C4-2B (cell line): ENCODE data around the gene CERS1.

Experiments
- CTCF ChIP-seq: fragments of 450-650 bp; conservative IDR thresholded peaks from 2 replicates; pipeline ENCODE4 v1.5.1; 2017; ENCODE audit warnings: mild to moderate bottlenecking
- ZFX ChIP-seq: fragments of 450-650 bp; IDR thresholded peaks from 2 replicates; pipeline ENCODE4 v1.6.1; 2017

- TF ChIP-seq CTCF (no peak), ZFX (no peak)
Measured at GRCh38 chr19:18841400-18841799, 54.6 kb downstream of the CERS1 start.
